ENCODE data around the gene ZNF771. TPM values are rescaled to one million over a fixed set of nuclear protein-coding genes. Genes with fewer than 3 reads are reported as not detected.

ZNF771 gene
- total RNA-seq, 3 donors from 2014 or later (not counting 1 experiment from before 2014, with no cell fraction given) = 0.70 to 1.4 (median 1.4) TPM

- DNase-seq (no peak), ATAC-seq (no peak)
- no peaks in the 10 kb centered on the region for H3K9me3 ChIP-seq (ENCODE audit: control insufficient read depth, insufficient read depth, low read length)
- Mint-ChIP-seq H3K27me3 (ENCODE audit: low read depth in 2 of 2) (no peaks in the 10 kb centered on the region), H3K36me3 (no peaks in the 10 kb centered on the region), H3K4me3 (no peak overlapping the region), H3K9me3 (no peaks in the 10 kb centered on the region), H3K27ac (peak overlapping the region; percentile 21 to 100), H3K4me1 (peaks cover 43 to 52% of the 10 kb centered on the region in 2 donors)
- no peaks in the 10 kb centered on the region for H3K27me3 ChIP-seq (ENCODE audit: control insufficient read depth, insufficient read depth, low read length)
- intact Hi-C loops (cut with micrococcal nuclease) = no loop called here
- H3K27ac ChIP-seq (ENCODE audit: low read length) = no peak overlapping the region
- TF ChIP-seq CTCF (IDR thresholded peaks at IDR 0.05) = no peak
- peaks cover 54% of the 10 kb centered on the region for H3K4me1 ChIP-seq (ENCODE audit: control insufficient read depth, insufficient read depth, low read length)
- H3K36me3 ChIP-seq (ENCODE audit: control insufficient read depth, insufficient read depth, low read length) = peaks cover 13% of the 10 kb centered on the region
- H3K4me3 ChIP-seq (ENCODE audit: low read length) = no peak overlapping the region
- WGBS (ENCODE audit: insufficient coverage) = 99% methylated on average over 8 of the region's 8 CpGs
Measured at GRCh38 chr16:30375864-30376263, 31.5 kb upstream of the ZNF771 start.

GRCh38 chr16:30376461-30376902 is 30.9 kb upstream of the ZNF771 start:
- WGBS (ENCODE audit: insufficient coverage) = 95% methylated on average over 7 of the region's 8 CpGs
- Histone ChIP-seq H3K4me3 (ENCODE audit: low read length) (no peak overlapping the region), H3K4me1 (ENCODE audit: control insufficient read depth, insufficient read depth, low read length) (peaks cover 56% of the 10 kb centered on the region), H3K27me3 (ENCODE audit: control insufficient read depth, insufficient read depth, low read length) (no peaks in the 10 kb centered on the region), H3K9me3 (ENCODE audit: control insufficient read depth, insufficient read depth, low read length) (no peaks in the 10 kb centered on the region), H3K36me3 (ENCODE audit: control insufficient read depth, insufficient read depth, low read length) (peaks cover 16% of the 10 kb centered on the region), H3K27ac (ENCODE audit: low read length) (peak overlapping the region; percentile 99)
- H3K4me1 Mint-ChIP-seq = peaks cover 43 to 52% of the 10 kb centered on the region in 2 donors
- peak overlapping the region; percentile 99 to 100 for H3K27ac Mint-ChIP-seq
- no peaks in the 10 kb centered on the region for H3K9me3 Mint-ChIP-seq
- H3K36me3 Mint-ChIP-seq = no peaks in the 10 kb centered on the region
- ATAC-seq = no peak
- no peak for TF ChIP-seq CTCF (IDR thresholded peaks at IDR 0.05)
- H3K4me3 Mint-ChIP-seq = no peak overlapping the region
- DNase-seq = no peak
- intact Hi-C loops (cut with micrococcal nuclease) = no loop called here
- H3K27me3 Mint-ChIP-seq (ENCODE audit: low read depth in 2 of 2) = no peaks in the 10 kb centered on the region

GRCh38 chr16:30377050-30377811 is 30.2 kb upstream of the ZNF771 start:
- H3K4me3 ChIP-seq (ENCODE audit: low read length) = peak overlapping the region; percentile 64
- intact Hi-C loops (cut with micrococcal nuclease) = no loop called here
- no peak for TF ChIP-seq CTCF (IDR thresholded peaks at IDR 0.05)
- no peaks in the 10 kb centered on the region for H3K36me3 Mint-ChIP-seq
- H3K27me3 ChIP-seq (ENCODE audit: control insufficient read depth, insufficient read depth, low read length) = no peaks in the 10 kb centered on the region
- no peaks in the 10 kb centered on the region for H3K27me3 Mint-ChIP-seq (ENCODE audit: low read depth in 2 of 2)
- peaks cover 58% of the 10 kb centered on the region for H3K4me1 ChIP-seq (ENCODE audit: control insufficient read depth, insufficient read depth, low read length)
- DNase-seq (no peak), ATAC-seq (no peak)
- peak overlapping the region; percentile 99 for H3K27ac ChIP-seq (ENCODE audit: low read length)
- 40% methylated on average over 29 of the region's 29 CpGs for WGBS (ENCODE audit: insufficient coverage)
- no peaks in the 10 kb centered on the region for H3K9me3 ChIP-seq (ENCODE audit: control insufficient read depth, insufficient read depth, low read length)
- H3K9me3 Mint-ChIP-seq = no peaks in the 10 kb centered on the region
- peak overlapping the region; percentile 97 for H3K4me3 Mint-ChIP-seq
- peaks cover 16% of the 10 kb centered on the region for H3K36me3 ChIP-seq (ENCODE audit: control insufficient read depth, insufficient read depth, low read length)
- H3K27ac Mint-ChIP-seq = peak overlapping the region; percentile 99 to 100
- H3K4me1 Mint-ChIP-seq = peaks cover 41 to 52% of the 10 kb centered on the region in 2 donors
